ENCODE measurements around the gene HNMT.

HNMT gene

GRCh38 chr2:138061961-138062360 is 97.7 kb downstream of the HNMT start:
- no peak for DNase-seq

- no peak for DNase-seq
These were observed 98.9 kb downstream of the HNMT start for GRCh38 chr2:138063181-138063580.

Measured in activated CD4-positive, alpha-beta T cell treated with anti-CD3 and anti-CD28 coated beads, Interleukin-2, amount 50 U/mL, for 4 hours (primary cell).